Fibroblast of skin of abdomen (primary cell): Measurements from ENCODE around the gene FRMD5. TPM values are rescaled to one million over a fixed set of nuclear protein-coding genes. Genes with fewer than 3 reads are reported as not detected.
"Not testable (repeated sequence)": the region's sequence is repeated elsewhere in the genome, so short reads cannot be mapped to it uniquely, and the experiment has no call there.

Source experiments
- DNase-seq: peaks from one replicate; pipeline ENCODE4 v3.0.0-alpha.2; 2013
- polyA plus RNA-seq, 2 experiments: library from polyadenylated mRNA; unstranded; fragments of 120-200 nt; gene quantifications; one replicate each; pipeline ENCODE4 v1.2.1, GENCODE V29; 2013; ENCODE audit not compliant: insufficient read length in 2 of 2

The FRMD5 gene
- 2.4 TPM for polyA plus RNA-seq (2013, experiment 1 of 2; ENCODE audit: insufficient read length)
- 1.9 TPM for polyA plus RNA-seq (2013, experiment 2 of 2; ENCODE audit: insufficient read length)

GRCh38 chr15:44195151-44195740 is at the start of gene FRMD5:
FRMD5 (minus strand) TSS chr15:44195271.
- DNase-seq = peak; percentile 94

- no peak for DNase-seq
Measured at GRCh38 chr15:44243829-44244228, 48.8 kb upstream of the FRMD5 start.

GRCh38 chr15:44243141-44243540 is 48.1 kb upstream of the FRMD5 start:
- DNase-seq = no peak

- no peak for DNase-seq
Measured at GRCh38 chr15:44231842-44232241, 36.8 kb upstream of the FRMD5 start.

GRCh38 chr15:44229301-44229700 is 34.2 kb upstream of the FRMD5 start:
- not testable (repeated sequence) for DNase-seq

GRCh38 chr15:44227584-44227983 is 32.5 kb upstream of the FRMD5 start:
- no peak for DNase-seq

- DNase-seq = not testable (repeated sequence)
Measured at GRCh38 chr15:44227001-44227400, 31.9 kb upstream of the FRMD5 start.

- peak; percentile 4 for DNase-seq
Measured at GRCh38 chr15:44222478-44222877, 27.4 kb upstream of the FRMD5 start.

GRCh38 chr15:44219073-44219472 is 24.0 kb upstream of the FRMD5 start:
- no peak for DNase-seq

- peak; percentile 5 for DNase-seq
Measured at GRCh38 chr15:44216958-44217357, 21.9 kb upstream of the FRMD5 start.

- DNase-seq = peak; percentile 93
Measured at GRCh38 chr15:44215594-44215993, 20.5 kb upstream of the FRMD5 start.

- no peak for DNase-seq
Measured at GRCh38 chr15:44208956-44209355, 13.9 kb upstream of the FRMD5 start.

GRCh38 chr15:44207643-44208042 is 12.6 kb upstream of the FRMD5 start:
- DNase-seq = peak; percentile 89

- DNase-seq = no peak
Measured at GRCh38 chr15:44199393-44199792, 4.3 kb upstream of the FRMD5 start.

GRCh38 chr15:44194323-44195150 is 534 bp downstream of the FRMD5 start:
- peak; percentile 53 for DNase-seq

GRCh38 chr15:44193651-44194322 is 1.3 kb downstream of the FRMD5 start:
- peak; percentile 10 for DNase-seq

GRCh38 chr15:44188795-44189194 is 6.3 kb downstream of the FRMD5 start:
- no peak for DNase-seq

- DNase-seq = no peak
Measured at GRCh38 chr15:44186705-44187104, 8.4 kb downstream of the FRMD5 start.

- DNase-seq = no peak
Measured at GRCh38 chr15:44183363-44183762, 11.7 kb downstream of the FRMD5 start.

GRCh38 chr15:44181410-44181809 is 13.7 kb downstream of the FRMD5 start:
- no peak for DNase-seq

- no peak for DNase-seq
Measured at GRCh38 chr15:44177139-44177538, 17.9 kb downstream of the FRMD5 start.

GRCh38 chr15:44173813-44174212 is 21.3 kb downstream of the FRMD5 start:
- DNase-seq = no peak

GRCh38 chr15:44163370-44163769 is 31.7 kb downstream of the FRMD5 start:
- peak; percentile 3 for DNase-seq
